HepG2 (cell line): ENCODE results near the gene ADAMTS4. TPM values are rescaled to one million over a fixed set of nuclear protein-coding genes. Genes with fewer than 3 reads are reported as not detected.

Experiments used
- ASH2L ChIP-seq: fragments of 300-600, 200-600 bp; sonication (generic); IDR thresholded peaks from 2 replicates; pipeline ENCODE4 v1.7.0; 2017; ENCODE audit warnings: low read depth, mild to moderate bottlenecking, moderate library complexity, mixed read lengths, low read length; ENCODE audit not compliant: insufficient read length
- ATF7 ChIP-seq, 2 experiments: fragments of 450-650 bp in 1 of 2; sonication (generic) in 1 of 2; formaldehyde crosslinking in 1 of 2; IDR thresholded peaks; 2 replicates each; pipeline versions ENCODE4 v1.4.0 to v1.6.1; 2016 to 2020; ENCODE audit warnings: antibody characterized with exemption in 1 of 2, mild to moderate bottlenecking in 1 of 2, missing genetic modification reagents in 1 of 2
- ATRX ChIP-seq: sonication (generic); formaldehyde crosslinking; IDR thresholded peaks from 2 replicates; pipeline ENCODE4 v1.4.0; 2020; ENCODE audit warnings: missing genetic modification reagents, borderline replicate concordance
- HNRNPH1 ChIP-seq: fragments of 200-400 bp; formaldehyde crosslinking; optimal IDR thresholded peaks from 2 replicates; pipeline ENCODE3; 2017; ENCODE audit warnings: mild to moderate bottlenecking, low read depth, low read length
- KDM5A ChIP-seq: fragments of 200-600 bp; sonication (generic); IDR thresholded peaks from 2 replicates; pipeline ENCODE4 v1.7.0; 2018; ENCODE audit warnings: antibody characterized with exemption, mild to moderate bottlenecking, low read length, borderline replicate concordance
- KMT2A ChIP-seq: sonication (generic); formaldehyde crosslinking; IDR thresholded peaks from 2 replicates; pipeline ENCODE4 v1.4.0; 2020; ENCODE audit warnings: missing genetic modification reagents
- MBD4 ChIP-seq: IDR thresholded peaks from 2 replicates; pipeline ENCODE4 v1.6.1; 2012; ENCODE audit warnings: low read length, inconsistent platforms, borderline replicate concordance
- MIXL1 ChIP-seq: IDR thresholded peaks from 2 replicates; pipeline ENCODE4 v1.6.1; 2016
- NFIB ChIP-seq: sonication (generic); formaldehyde crosslinking; IDR thresholded peaks from 2 replicates; pipeline ENCODE4 v1.9.0; 2021; ENCODE audit warnings: missing genetic modification reagents, mild to moderate bottlenecking, borderline replicate concordance
- NFRKB ChIP-seq: fragments of 450-650 bp; IDR thresholded peaks from 2 replicates; pipeline ENCODE4 v1.6.1; 2017
- POGK ChIP-seq: sonication (generic); formaldehyde crosslinking; conservative IDR thresholded peaks from 2 replicates; pipeline ENCODE4 v1.8.0; 2022; ENCODE audit warnings: mild to moderate bottlenecking, moderate library complexity, missing genetic modification reagents
- POGZ ChIP-seq: sonication (generic); formaldehyde crosslinking; IDR thresholded peaks from 2 replicates; pipeline ENCODE4 v1.4.0; 2020; ENCODE audit warnings: mild to moderate bottlenecking, missing genetic modification reagents
- POLR2AphosphoS5 ChIP-seq: IDR thresholded peaks from 2 replicates; pipeline ENCODE4 v1.6.1; 2012; ENCODE audit warnings: low read depth, low read length
- ZBTB21 ChIP-seq: sonication (generic); formaldehyde crosslinking; IDR thresholded peaks from 2 replicates; pipeline ENCODE4 v1.4.0; 2020; ENCODE audit warnings: missing genetic modification reagents
- ZNF275 ChIP-seq: sonication (generic); formaldehyde crosslinking; IDR thresholded peaks from 2 replicates; pipeline ENCODE4 v1.8.0; 2022; ENCODE audit warnings: missing genetic modification reagents, mild to moderate bottlenecking, inconsistent platforms, borderline replicate concordance
- ZNF296 ChIP-seq: sonication (generic); formaldehyde crosslinking; conservative IDR thresholded peaks from 2 replicates; pipeline ENCODE4 v1.5.0; 2020; ENCODE audit warnings: mild to moderate bottlenecking, missing genetic modification reagents
- ZNF331 ChIP-seq: sonication (generic); formaldehyde crosslinking; IDR thresholded peaks from 2 replicates; pipeline ENCODE4 v1.4.0; 2020; ENCODE audit warnings: missing genetic modification reagents
- ZNF672 ChIP-seq: sonication (generic); formaldehyde crosslinking; IDR thresholded peaks from 2 replicates; pipeline ENCODE4 v1.8.1; 2022; ENCODE audit warnings: missing genetic modification reagents
- ZNF687 ChIP-seq: sonication (generic); formaldehyde crosslinking; IDR thresholded peaks from 2 replicates; pipeline ENCODE4 v1.5.1; 2020; ENCODE audit warnings: mild to moderate bottlenecking, missing genetic modification reagents, moderate library complexity
- ZNF740 ChIP-seq: sonication (generic); formaldehyde crosslinking; IDR thresholded peaks from 2 replicates; pipeline ENCODE4 v1.4.0; 2020; ENCODE audit warnings: missing genetic modification reagents
- polyA plus RNA-seq, 8 experiments: library from polyadenylated mRNA; depleted of rRNA in 3 of 8; stranded (reverse) in 7 of 8; unstranded in 1 of 8; fragments of >200 nt; fragmentation: Illumina TruSeq in 4 of 8; extraction: Trizol in 4 of 8; gene quantifications; 2 replicates each; pipeline versions ENCODE4 v1.2.1 to v1.2.3, GENCODE V29; 2011 to 2016; ENCODE audit warnings: low read depth in 4 of 8, missing spikeins in 1 of 8, mixed read lengths in 1 of 8; ENCODE audit not compliant: insufficient read depth in 1 of 8
- total RNA-seq, 5 experiments: library from RNA; depleted of rRNA; stranded (reverse); fragments of >200 nt; fragmentation: Illumina TruSeq; extraction: Trizol; gene quantifications; 2 replicates each; pipeline ENCODE4 v1.2.3, GENCODE V29; 2016; ENCODE audit warnings: low read depth in 1 of 5

The ADAMTS4 gene
- total and polyA plus RNA-seq, 2 of the 13 experiments (the other 11 are each of a cell fraction or from before 2014, with no cell fraction given): 0.51 to 1.7 TPM

- TF ChIP-seq ZNF275 (peak; percentile 27; the same call in 1 of the 2 replicates), NFIB (CRISPR knock-in tag) (no peak), ZNF672 (CRISPR knock-in tag) (no peak), MBD4 (no peak; the same call in 1 of the 2 replicates), MIXL1 (CRISPR knock-in tag) (no peak; the same call in 1 of the 2 replicates), ZNF740 (CRISPR knock-in tag) (no peak), POGK (CRISPR knock-in tag) (peak; percentile 75), POLR2AphosphoS5 (peak; percentile 89), ATRX (no peak), KMT2A (CRISPR knock-in tag) (peak; percentile 59; the same call in 1 of the 2 replicates), ZNF687 (peak; percentile 69), KDM5A (peak; percentile 95), ATF7 (IDR thresholded peaks at IDR 0.05) (no peak), ATF7 (CRISPR knock-in tag; IDR thresholded peaks at IDR 0.05) (peak; percentile 29; the same call in 1 of the 2 replicates), POGZ (CRISPR knock-in tag) (peak; percentile 66; the same call in 1 of the 2 replicates), ZNF331 (CRISPR knock-in tag) (peak; percentile 73), ZBTB21 (CRISPR knock-in tag) (peak; percentile 25; the same call in 1 of the 2 replicates), ZNF296 (CRISPR knock-in tag) (no peak), ASH2L (peak; percentile 90), NFRKB (peak; percentile 81), HNRNPH1 (peak; percentile 44)
Measured at GRCh38 chr1:161153682-161154337, 45.0 kb downstream of the ADAMTS4 start, which contains the start of gene UFC1 (continued).
